Measurements from ENCODE around the gene BAZ2B. TPM values are rescaled to one million over a fixed set of nuclear protein-coding genes. Genes with fewer than 3 reads are reported as not detected.

BAZ2B gene
- total and polyA plus RNA-seq, 10 donors, result 5.6 to 158 (median 86.0) TPM

GRCh38 chr2:159462201-159462785 lies 154.1 kb downstream of the BAZ2B start:
- no peak for TF ChIP-seq POLR2AphosphoS5 (IDR thresholded peaks at IDR 0.05)
- TF ChIP-seq POLR2A (IDR thresholded peaks at IDR 0.05), result no peak
- TF ChIP-seq CTCF (IDR thresholded peaks at IDR 0.05 in 8 of 11, conservative IDR thresholded peaks at IDR 0.05 in 3 of 11), result no peak
- DNase-seq, result no peak
- Histone ChIP-seq H3K27ac (no peak overlapping the region), H3K9me3 (no peaks in the 10 kb centered on the region), H3K4me1 (peaks cover 0 to 16% (median 10%) of the 10 kb centered on the region in 6 donors), H3K36me3 (peaks cover 0 to 9% (median 0%) of the 10 kb centered on the region in 6 donors), H3K27me3 (replicated peaks in 1 of 7) (no peaks in the 10 kb centered on the region), H3K4me3 (no peak overlapping the region)
- 91 to 98% (median 94%) methylated on average over 9 of the region's 9 CpGs for WGBS, 5 donors
- intact Hi-C loops (cut with DNase I; ENCODE audit: low total_unique reads), result no loop called here

GRCh38 chr2:159461076-159461475 lies 155.3 kb downstream of the BAZ2B start:
- Histone ChIP-seq H3K27me3 (replicated peaks in 1 of 7) (no peaks in the 10 kb centered on the region), H3K4me3 (no peak overlapping the region), H3K4me1 (peaks cover 0 to 23% (median 19%) of the 10 kb centered on the region in 6 donors), H3K27ac (no peak overlapping the region), H3K9me3 (no peaks in the 10 kb centered on the region), H3K36me3 (peaks cover 0 to 9% (median 0%) of the 10 kb centered on the region in 6 donors)
- intact Hi-C loops (cut with DNase I; ENCODE audit: low total_unique reads), result no loop called here
- WGBS, 5 donors, result 43 to 61% (median 54%) methylated on average over 2 of the region's 2 CpGs
- DNase-seq, result no peak
- TF ChIP-seq POLR2A (IDR thresholded peaks at IDR 0.05), result no peak
- no peak for TF ChIP-seq POLR2AphosphoS5 (IDR thresholded peaks at IDR 0.05)
- no peak for TF ChIP-seq CTCF (IDR thresholded peaks at IDR 0.05 in 8 of 11, conservative IDR thresholded peaks at IDR 0.05 in 3 of 11)

- Histone ChIP-seq H3K4me3 (no peak overlapping the region), H3K9me3 (no peaks in the 10 kb centered on the region), H3K36me3 (peaks cover 0 to 9% (median 0%) of the 10 kb centered on the region in 6 donors), H3K27me3 (replicated peaks in 1 of 7) (no peaks in the 10 kb centered on the region), H3K4me1 (peaks cover 0 to 31% (median 22%) of the 10 kb centered on the region in 6 donors), H3K27ac (no peak overlapping the region)
- no peak for TF ChIP-seq CTCF (IDR thresholded peaks at IDR 0.05 in 8 of 11, conservative IDR thresholded peaks at IDR 0.05 in 3 of 11)
- WGBS, 5 donors, result 83 to 94% (median 90%) methylated on average over 1 of the region's 1 CpG
- DNase-seq, result no peak
- intact Hi-C loops (cut with DNase I; ENCODE audit: low total_unique reads), result no loop called here
Observed at GRCh38 chr2:159460227-159460626, 156.1 kb downstream of the BAZ2B start.

- no peak for DNase-seq
- Histone ChIP-seq H3K4me3 (no peak overlapping the region), H3K36me3 (peaks cover 0 to 7% (median 0%) of the 10 kb centered on the region in 6 donors), H3K27ac (no peak overlapping the region), H3K9me3 (no peaks in the 10 kb centered on the region), H3K4me1 (peaks cover 0 to 38% (median 22%) of the 10 kb centered on the region in 6 donors), H3K27me3 (replicated peaks in 1 of 7) (no peaks in the 10 kb centered on the region)
- WGBS, 5 donors, result 77 to 91% (median 86%) methylated on average over 1 of the region's 1 CpG
- intact Hi-C loops (cut with DNase I; ENCODE audit: low total_unique reads), result no loop called here
- TF ChIP-seq POLR2A (IDR thresholded peaks at IDR 0.05) (no peak), POLR2AphosphoS5 (IDR thresholded peaks at IDR 0.05) (no peak), CTCF (IDR thresholded peaks at IDR 0.05 in 8 of 11, conservative IDR thresholded peaks at IDR 0.05 in 3 of 11) (no peak)
Observed at GRCh38 chr2:159459279-159459678, 157.1 kb downstream of the BAZ2B start.
